Cardiac fibroblast (primary cell): ENCODE results near the gene DDX23.
"Not testable (repeated sequence)": the region's sequence is repeated elsewhere in the genome, so short reads cannot be mapped to it uniquely, and the experiment has no call there.

Source experiments
- DNase-seq, 2 donors: peaks; one replicate each; pipeline versions ENCODE4 v3.0.0 to v3.0.0-alpha.2; 2010; ENCODE audit warnings: low read depth in 2 of 2
- H3K4me3 ChIP-seq, 2 donors: replicated peaks in 1 of 2; 1 replicate in 1 of 2; 2 replicates in 1 of 2; pipeline ENCODE4 v1.5.1; 2011; ENCODE audit warnings: low read depth in 2 of 2, low read length in 2 of 2, mild to moderate bottlenecking in 2 of 2, moderate library complexity in 1 of 2
- TF ChIP-seq, protein P1 (sequence below): IDR thresholded peaks from one replicate; pipeline ENCODE4 v1.5.1; 2011; ENCODE audit warnings: low read depth, mild to moderate bottlenecking, low read length, inconsistent platforms

DDX23 gene

DNA sequence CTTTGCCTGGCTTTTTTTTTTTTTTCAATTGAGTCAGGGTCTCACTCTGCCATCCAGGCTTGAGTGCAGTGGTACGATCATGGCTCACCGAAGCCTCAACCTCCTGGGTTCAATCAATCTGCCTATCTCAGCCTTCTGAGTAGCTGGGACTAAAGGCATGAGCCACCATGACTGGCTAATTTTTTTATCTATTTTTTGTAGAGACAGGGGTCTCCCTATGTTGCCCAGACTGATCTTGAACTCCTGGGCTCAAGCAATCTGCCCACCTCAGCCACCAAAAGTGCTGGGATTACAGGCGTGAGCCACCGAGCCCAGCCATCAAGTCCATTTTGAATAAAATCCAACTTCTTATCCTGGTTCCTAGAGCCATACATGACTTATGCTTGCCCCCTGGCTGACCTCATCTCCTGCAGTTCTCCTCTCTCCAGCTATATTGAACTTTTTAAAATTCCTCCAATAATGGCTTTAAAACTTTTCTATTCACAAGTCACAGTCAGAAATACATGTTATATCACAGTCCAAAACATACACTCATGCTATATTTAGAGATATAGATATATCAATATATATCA, 24.1 kb upstream of the DDX23 start:
- H3K4me3 ChIP-seq = no peak overlapping the region
- DNase-seq = peak in 1 of 2 donors; percentile 62
- TF ChIP-seq, protein P1, sequence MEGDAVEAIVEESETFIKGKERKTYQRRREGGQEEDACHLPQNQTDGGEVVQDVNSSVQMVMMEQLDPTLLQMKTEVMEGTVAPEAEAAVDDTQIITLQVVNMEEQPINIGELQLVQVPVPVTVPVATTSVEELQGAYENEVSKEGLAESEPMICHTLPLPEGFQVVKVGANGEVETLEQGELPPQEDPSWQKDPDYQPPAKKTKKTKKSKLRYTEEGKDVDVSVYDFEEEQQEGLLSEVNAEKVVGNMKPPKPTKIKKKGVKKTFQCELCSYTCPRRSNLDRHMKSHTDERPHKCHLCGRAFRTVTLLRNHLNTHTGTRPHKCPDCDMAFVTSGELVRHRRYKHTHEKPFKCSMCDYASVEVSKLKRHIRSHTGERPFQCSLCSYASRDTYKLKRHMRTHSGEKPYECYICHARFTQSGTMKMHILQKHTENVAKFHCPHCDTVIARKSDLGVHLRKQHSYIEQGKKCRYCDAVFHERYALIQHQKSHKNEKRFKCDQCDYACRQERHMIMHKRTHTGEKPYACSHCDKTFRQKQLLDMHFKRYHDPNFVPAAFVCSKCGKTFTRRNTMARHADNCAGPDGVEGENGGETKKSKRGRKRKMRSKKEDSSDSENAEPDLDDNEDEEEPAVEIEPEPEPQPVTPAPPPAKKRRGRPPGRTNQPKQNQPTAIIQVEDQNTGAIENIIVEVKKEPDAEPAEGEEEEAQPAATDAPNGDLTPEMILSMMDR = no peak

DNA sequence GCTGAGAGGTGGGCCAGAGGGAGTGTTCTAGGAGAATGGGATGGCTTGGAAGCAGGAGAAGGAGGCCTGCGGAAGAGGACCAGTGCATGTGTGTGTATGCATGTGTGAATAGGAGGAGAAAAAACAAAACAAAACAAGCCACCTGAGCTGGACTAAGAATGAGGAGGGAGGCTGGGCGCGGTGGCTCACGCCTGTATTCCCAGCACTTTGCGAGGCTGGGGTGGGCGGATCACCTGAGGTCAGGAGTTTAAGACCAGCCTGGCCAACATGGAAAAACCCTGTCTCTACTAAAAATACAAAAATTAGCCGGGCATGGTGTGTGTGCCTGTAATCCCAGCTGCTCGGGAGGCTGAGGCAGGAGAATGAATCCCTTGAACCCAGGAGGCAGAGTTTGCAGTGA, 21.6 kb upstream of the DDX23 start:
- DNase-seq = not testable (repeated sequence)

DNA sequence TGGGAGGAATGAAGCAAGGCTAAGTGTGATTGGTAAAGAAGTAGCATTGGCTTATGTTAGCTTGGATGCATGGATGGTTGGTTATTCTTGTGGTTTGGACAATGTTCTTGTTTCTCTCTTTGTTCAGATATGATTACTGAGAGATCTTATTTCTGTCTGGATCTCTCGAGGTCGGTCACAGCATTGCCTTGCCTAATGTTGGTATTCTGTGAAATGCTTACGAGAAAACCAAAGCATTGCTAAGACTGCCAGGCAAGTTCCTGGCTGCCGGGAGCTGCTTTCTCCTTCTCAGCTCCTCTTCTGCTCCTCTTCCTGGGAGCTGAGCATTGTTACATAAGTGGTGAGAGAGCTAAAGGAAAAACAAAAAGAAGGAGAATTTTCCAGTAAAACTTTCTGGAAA, 21.1 kb upstream of the DDX23 start:
- TF ChIP-seq, protein P1 = no peak
- no peak overlapping the region for H3K4me3 ChIP-seq
- DNase-seq = peak in 1 of 2 donors; percentile 13

More for the DNA sequence above, 21.6 kb upstream of the DDX23 start:
- not testable (repeated sequence) for H3K4me3 ChIP-seq

DNA sequence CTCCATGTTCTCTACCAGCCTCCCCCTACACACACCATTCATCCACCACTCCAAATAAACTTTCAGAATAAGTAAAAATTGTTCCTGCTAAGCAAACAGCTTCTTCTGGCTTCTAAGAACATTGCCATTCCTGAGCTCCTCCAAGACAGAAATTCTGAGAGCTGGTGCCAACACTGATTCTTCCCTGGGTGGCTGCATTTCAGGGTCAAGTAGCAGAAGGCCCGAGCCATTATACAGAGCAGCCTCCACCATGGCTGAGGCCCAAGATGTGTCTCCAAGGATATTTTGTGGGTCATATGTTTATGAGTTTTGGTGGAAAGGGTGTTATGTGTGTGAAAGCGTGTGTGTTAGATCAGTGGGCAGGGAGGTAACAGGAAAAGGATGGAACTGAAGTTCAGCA, 17.2 kb upstream of the DDX23 start:
- TF ChIP-seq, protein P1 = no peak
- DNase-seq = no peak
- H3K4me3 ChIP-seq = no peak overlapping the region

DNA sequence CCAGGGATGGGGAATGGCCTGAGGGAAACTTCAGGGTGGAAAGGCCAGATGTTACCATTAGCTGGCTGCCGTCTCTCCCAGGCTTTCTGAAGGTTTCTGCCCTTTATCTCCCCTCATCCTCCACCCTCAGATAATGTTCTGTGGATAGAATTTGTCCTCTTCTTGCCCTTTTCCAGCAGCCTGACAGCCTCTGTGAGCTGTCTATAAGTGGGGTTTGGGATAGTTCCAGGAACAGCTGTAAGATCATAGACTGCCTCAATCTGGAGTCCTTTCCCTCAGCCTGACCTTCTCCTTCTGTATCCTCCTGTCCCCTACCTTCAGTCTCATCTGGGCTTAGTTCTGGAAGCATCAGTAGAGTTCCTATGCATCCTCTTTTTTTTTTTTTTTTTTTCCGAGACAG, 16.5 kb upstream of the DDX23 start:
- no peak overlapping the region for H3K4me3 ChIP-seq
- TF ChIP-seq, protein P1 = no peak
- DNase-seq = peak in 1 of 2 donors; percentile 42

DNA sequence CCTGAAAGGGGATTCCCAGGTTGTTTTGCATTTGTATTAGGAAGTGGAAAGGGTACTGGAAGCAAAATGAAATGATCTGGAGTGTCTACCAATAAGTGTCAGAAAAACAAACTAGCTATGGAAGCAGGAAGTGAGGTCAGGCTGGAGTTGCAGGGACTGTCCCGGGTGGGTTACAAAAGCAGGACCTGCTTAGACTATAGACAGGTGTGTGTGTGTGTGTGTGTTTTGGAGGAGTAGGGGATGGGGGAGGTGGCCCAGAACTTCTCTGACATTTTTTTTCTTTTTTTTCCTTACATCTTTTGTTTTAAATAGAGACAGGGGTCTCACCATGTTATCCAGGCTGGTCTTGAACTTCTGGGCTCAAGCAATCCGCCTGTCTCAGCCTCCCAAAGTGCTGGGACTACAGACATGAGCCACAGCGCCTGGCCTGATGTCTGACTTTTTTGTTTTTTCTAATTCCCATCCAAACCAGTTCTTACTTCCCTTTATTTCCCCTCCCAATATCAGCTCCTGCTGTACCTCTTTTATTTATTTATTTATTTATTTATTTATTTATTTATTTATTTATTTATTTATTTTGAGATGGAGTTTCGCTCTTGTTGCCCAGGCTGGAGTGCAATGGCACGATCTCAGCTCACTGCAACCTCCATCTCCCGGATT, 14.2 kb upstream of the DDX23 start:
- peak overlapping the region in 1 of 2 donors; percentile 66 for H3K4me3 ChIP-seq
- TF ChIP-seq, protein P1 = no peak
- DNase-seq = no peak

DNA sequence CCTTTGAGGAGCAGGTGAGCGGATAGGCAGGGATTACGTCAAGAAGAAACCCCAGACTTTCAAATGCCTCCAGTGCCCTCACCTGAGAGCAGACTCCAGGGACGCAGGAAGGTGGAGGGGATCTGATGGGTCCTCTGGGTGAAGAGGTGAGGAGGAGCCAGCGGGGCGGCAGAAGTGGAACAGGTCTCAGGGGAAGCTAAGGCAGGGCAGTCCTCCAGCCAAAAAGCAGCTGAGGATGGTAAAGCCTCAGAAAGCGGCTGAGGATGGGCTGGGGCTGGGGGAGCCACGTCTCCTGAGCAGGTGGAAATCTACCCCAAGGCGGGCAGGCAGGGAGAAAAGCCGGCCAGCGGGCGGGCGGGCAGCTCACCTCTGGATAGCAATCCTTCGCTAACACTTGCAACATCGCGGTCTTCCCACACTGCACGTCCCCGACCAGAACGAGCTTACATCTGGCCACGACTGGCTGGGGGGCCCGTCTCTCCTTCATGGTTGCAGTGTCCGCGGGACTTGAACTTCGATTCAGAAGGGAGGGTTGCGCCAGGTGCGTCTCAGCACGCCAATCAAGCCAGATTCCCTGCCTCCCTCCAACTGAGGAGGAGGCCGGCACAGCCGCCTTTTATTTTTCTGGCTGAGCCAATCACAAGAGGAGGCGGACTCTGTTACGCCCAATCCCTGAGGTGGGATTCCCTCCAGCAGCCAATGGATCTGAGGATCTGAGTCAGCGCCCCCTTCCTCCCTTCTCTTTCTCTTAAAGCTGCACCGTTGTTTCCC, 13.5 kb upstream of the DDX23 start, which contains the start of gene RND1:
RND1 (minus strand) TSS at position 590 of the 771 bp plus-strand sequence; CDS start at position 487, 103 bp downstream.
- TF ChIP-seq, protein P1 = no peak
- peak within 1 kb of the TSS; percentile 59 to 66 for H3K4me3 ChIP-seq
- peak; percentile 92 to 94 for DNase-seq
